Astrocyte (in vitro differentiated cells and primary cell): Measurements from ENCODE around the gene GPER1. TPM values are rescaled to one million over a fixed set of nuclear protein-coding genes. Genes with fewer than 3 reads are reported as not detected.

Experiments used
- DNase-seq: peaks from one replicate; pipeline ENCODE4 v3.0.0-alpha.2; 2010; ENCODE audit warnings: low read depth
- FAIRE-seq: peaks from 2 replicates; lab custom pipeline; 2011; peaks lifted over from hg19 to GRCh38; lab: Jason Lieb, UNC
- H2AFZ ChIP-seq: 2 replicates; pipeline ENCODE4 v1.6.0; 2012; ENCODE audit warnings: low read depth, low read length, inconsistent platforms
- H3K27ac ChIP-seq: 2 replicates; pipeline ENCODE4 v1.5.1; 2011; ENCODE audit warnings: low read depth, low read length, inconsistent platforms
- H3K27me3 ChIP-seq: 2 replicates; pipeline ENCODE4 v1.6.0; 2011; ENCODE audit warnings: low read length, inconsistent platforms; ENCODE audit not compliant: insufficient read depth
- H3K36me3 ChIP-seq: 2 replicates; pipeline ENCODE4 v1.5.1; 2011; ENCODE audit warnings: low read length, inconsistent platforms; ENCODE audit not compliant: insufficient read depth
- H3K4me1 ChIP-seq: 2 replicates; pipeline ENCODE4 v1.5.1; 2011; ENCODE audit warnings: low read length, inconsistent platforms; ENCODE audit not compliant: insufficient read depth
- H3K4me2 ChIP-seq: 2 replicates; pipeline ENCODE4 v1.6.0; 2012; ENCODE audit warnings: low read length, inconsistent platforms
- H3K4me3 ChIP-seq: 2 replicates; pipeline ENCODE4 v1.5.1; 2011; ENCODE audit warnings: low read depth, mild to moderate bottlenecking, low read length, inconsistent platforms; ENCODE audit not compliant: insufficient read depth
- H3K79me2 ChIP-seq: 2 replicates; pipeline ENCODE4 v1.6.0; 2012; ENCODE audit warnings: mild to moderate bottlenecking, low read length, inconsistent platforms; ENCODE audit not compliant: insufficient read depth
- H3K9ac ChIP-seq: 2 replicates; pipeline ENCODE4 v1.6.0; 2012; ENCODE audit warnings: mild to moderate bottlenecking, low read length, inconsistent platforms
- H3K9me3 ChIP-seq: 2 replicates; pipeline ENCODE4 v1.5.1; 2012; ENCODE audit warnings: low read depth, mild to moderate bottlenecking, low read length, inconsistent platforms; ENCODE audit not compliant: insufficient read depth
- H4K20me1 ChIP-seq: 2 replicates; pipeline ENCODE4 v1.6.0; 2012; ENCODE audit warnings: low read length, inconsistent platforms; ENCODE audit not compliant: insufficient read depth
- H3K27ac Mint-ChIP-seq: one replicate; pipeline ENCODE4 v1.8.0; 2021; ENCODE audit warnings: mild to moderate bottlenecking, mixed read lengths; ENCODE audit not compliant: unreplicated experiment
- H3K27me3 Mint-ChIP-seq: one replicate; pipeline ENCODE4 v1.8.0; 2021; ENCODE audit warnings: low read depth, mixed read lengths; ENCODE audit not compliant: unreplicated experiment
- H3K36me3 Mint-ChIP-seq: one replicate; pipeline ENCODE4 v1.8.0; 2021; ENCODE audit warnings: low read depth, mixed read lengths; ENCODE audit not compliant: unreplicated experiment
- H3K4me1 Mint-ChIP-seq: one replicate; pipeline ENCODE4 v1.8.0; 2021; ENCODE audit warnings: low read depth, mixed read lengths; ENCODE audit not compliant: unreplicated experiment
- H3K4me3 Mint-ChIP-seq: one replicate; pipeline ENCODE4 v1.8.0; 2021; ENCODE audit warnings: mild to moderate bottlenecking, moderate library complexity, mixed read lengths; ENCODE audit not compliant: unreplicated experiment
- H3K9me3 Mint-ChIP-seq: one replicate; pipeline ENCODE4 v1.8.0; 2021; ENCODE audit warnings: mild to moderate bottlenecking, mixed read lengths; ENCODE audit not compliant: unreplicated experiment
- EZH2 ChIP-seq: IDR thresholded peaks from 2 replicates; pipeline ENCODE4 v1.6.1; 2012; ENCODE audit warnings: mild to moderate bottlenecking, low read length, inconsistent platforms; ENCODE audit not compliant: insufficient read depth
- total RNA-seq: library from RNA; stranded (reverse); gene quantifications from 2 replicates; pipeline ENCODE4 v1.2.1, GENCODE V29; 2021
- TF ChIP-seq, protein P1 (sequence below): IDR thresholded peaks from 2 replicates; pipeline ENCODE4 v1.5.1; 2011; ENCODE audit warnings: low read depth, mild to moderate bottlenecking, inconsistent platforms, low read length, moderate library complexity; ENCODE audit not compliant: insufficient read depth

Gene GPER1
- total RNA-seq, 1 donor from 2014 or later, result 17.4 TPM

- peaks cover 3% of the 10 kb centered on the region for H3K79me2 ChIP-seq
- no peak overlapping the region for H3K27ac ChIP-seq
- H3K27ac Mint-ChIP-seq, result no peak overlapping the region
- H3K4me1 ChIP-seq, result peaks cover 10% of the 10 kb centered on the region
- H3K9ac ChIP-seq, result no peak overlapping the region
- H3K27me3 ChIP-seq, result no peaks in the 10 kb centered on the region
- H3K36me3 Mint-ChIP-seq, result peaks cover 22% of the 10 kb centered on the region
- no peak overlapping the region for H3K4me2 ChIP-seq
- FAIRE-seq (no peak), DNase-seq (no peak)
- H3K27me3 Mint-ChIP-seq, result no peaks in the 10 kb centered on the region
- no peaks in the 10 kb centered on the region for H3K9me3 Mint-ChIP-seq
- no peaks in the 10 kb centered on the region for H3K4me1 Mint-ChIP-seq
- H4K20me1 ChIP-seq, result peaks cover 53% of the 10 kb centered on the region
- no peaks in the 10 kb centered on the region for H3K9me3 ChIP-seq
- TF ChIP-seq EZH2, result no peak
- TF ChIP-seq, protein P1, sequence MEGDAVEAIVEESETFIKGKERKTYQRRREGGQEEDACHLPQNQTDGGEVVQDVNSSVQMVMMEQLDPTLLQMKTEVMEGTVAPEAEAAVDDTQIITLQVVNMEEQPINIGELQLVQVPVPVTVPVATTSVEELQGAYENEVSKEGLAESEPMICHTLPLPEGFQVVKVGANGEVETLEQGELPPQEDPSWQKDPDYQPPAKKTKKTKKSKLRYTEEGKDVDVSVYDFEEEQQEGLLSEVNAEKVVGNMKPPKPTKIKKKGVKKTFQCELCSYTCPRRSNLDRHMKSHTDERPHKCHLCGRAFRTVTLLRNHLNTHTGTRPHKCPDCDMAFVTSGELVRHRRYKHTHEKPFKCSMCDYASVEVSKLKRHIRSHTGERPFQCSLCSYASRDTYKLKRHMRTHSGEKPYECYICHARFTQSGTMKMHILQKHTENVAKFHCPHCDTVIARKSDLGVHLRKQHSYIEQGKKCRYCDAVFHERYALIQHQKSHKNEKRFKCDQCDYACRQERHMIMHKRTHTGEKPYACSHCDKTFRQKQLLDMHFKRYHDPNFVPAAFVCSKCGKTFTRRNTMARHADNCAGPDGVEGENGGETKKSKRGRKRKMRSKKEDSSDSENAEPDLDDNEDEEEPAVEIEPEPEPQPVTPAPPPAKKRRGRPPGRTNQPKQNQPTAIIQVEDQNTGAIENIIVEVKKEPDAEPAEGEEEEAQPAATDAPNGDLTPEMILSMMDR, result no peak
- H3K36me3 ChIP-seq, result no peaks in the 10 kb centered on the region
- no peak overlapping the region for H2AFZ ChIP-seq
- H3K4me3 Mint-ChIP-seq, result peak overlapping the region; percentile 35
- no peak overlapping the region for H3K4me3 ChIP-seq
These were observed 23.2 kb downstream of the GPER1 start for GRCh38 chr7:1111156-1111555.

DNA sequence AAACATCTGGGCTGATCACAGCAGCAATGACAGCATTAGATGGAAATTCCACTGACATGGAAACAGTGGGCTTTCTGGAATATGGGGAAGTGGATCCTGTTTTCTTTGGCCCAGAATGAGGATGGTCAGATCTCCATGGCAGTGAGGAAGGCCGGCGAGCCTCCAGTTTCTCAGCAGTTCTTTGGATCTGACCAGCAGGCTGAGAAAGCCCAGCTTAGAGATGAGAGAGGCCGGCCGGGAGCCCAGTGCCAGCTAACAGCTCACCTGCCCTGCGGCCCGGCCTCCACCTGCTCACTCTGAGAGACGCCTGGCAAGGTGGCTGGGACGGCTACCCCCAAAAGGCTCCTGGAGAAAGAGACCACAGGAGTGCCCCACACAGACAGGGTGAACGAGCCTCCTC lies 24.2 kb downstream of the GPER1 start:
- FAIRE-seq, result no peak
- H3K9me3 Mint-ChIP-seq, result no peaks in the 10 kb centered on the region
- Histone ChIP-seq H3K4me2 (no peak overlapping the region), H3K4me1 (peaks cover 10% of the 10 kb centered on the region), H4K20me1 (peaks cover 45% of the 10 kb centered on the region), H3K4me3 (no peak overlapping the region), H3K9me3 (no peaks in the 10 kb centered on the region), H3K9ac (no peak overlapping the region), H3K79me2 (peaks cover 3% of the 10 kb centered on the region), H3K27ac (no peak overlapping the region), H3K36me3 (no peaks in the 10 kb centered on the region), H2AFZ (no peak overlapping the region), H3K27me3 (no peaks in the 10 kb centered on the region)
- peaks cover 21% of the 10 kb centered on the region for H3K36me3 Mint-ChIP-seq
- no peak overlapping the region for H3K4me3 Mint-ChIP-seq
- no peak for DNase-seq
- TF ChIP-seq, protein P1, result no peak
- no peak for TF ChIP-seq EZH2
- H3K27ac Mint-ChIP-seq, result no peak overlapping the region
- no peaks in the 10 kb centered on the region for H3K4me1 Mint-ChIP-seq
- H3K27me3 Mint-ChIP-seq, result no peaks in the 10 kb centered on the region

DNA sequence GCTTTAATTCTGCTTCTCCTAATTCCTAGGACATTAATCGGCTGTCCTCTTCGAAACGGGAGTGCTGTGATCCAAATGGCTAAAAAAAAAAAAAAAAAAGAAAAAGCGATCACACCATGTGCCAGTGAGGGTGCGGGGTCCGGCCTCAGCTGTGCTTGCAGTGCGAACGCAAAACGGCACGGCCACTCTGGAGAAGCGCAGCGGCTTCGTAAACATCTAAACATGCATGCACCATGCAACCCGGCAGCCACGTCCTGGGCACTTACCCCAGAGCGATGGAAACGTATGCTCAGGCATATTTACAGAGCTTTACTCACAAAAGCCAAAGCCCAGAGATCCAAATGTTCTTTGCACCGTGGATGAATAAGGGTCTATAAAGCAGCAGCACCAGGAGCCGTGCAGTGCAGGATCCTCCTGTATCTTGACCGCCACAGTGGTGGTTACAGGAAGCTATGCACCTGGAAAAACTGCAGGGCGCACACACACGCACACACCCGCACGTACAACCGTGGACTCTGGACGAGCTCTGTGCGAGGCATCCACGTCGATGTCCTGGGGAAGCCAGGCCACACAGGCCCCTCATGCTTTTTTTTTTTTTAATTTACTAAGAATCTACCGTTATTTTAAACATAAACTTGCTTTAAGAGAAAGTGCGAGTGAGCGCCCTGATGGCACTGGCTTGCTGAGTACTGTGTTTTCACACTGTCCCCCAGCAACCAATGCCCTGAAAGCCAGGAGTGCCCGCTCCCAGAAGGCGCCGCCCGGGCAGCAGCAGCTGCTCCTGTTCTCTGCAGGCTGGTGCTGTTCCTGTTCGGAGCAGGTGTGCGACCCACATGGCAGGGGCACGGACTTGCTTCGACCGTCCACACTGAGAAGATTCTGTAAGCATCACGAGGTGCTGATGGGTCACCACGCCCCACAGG lies 25.0 kb downstream of the GPER1 start:
- no peak overlapping the region for H3K4me2 ChIP-seq
- no peaks in the 10 kb centered on the region for H3K36me3 ChIP-seq
- peaks cover 10% of the 10 kb centered on the region for H3K4me1 ChIP-seq
- H3K27me3 ChIP-seq, result no peaks in the 10 kb centered on the region
- no peak for TF ChIP-seq EZH2
- TF ChIP-seq, protein P1, result no peak
- Mint-ChIP-seq H3K4me3 (no peak overlapping the region), H3K4me1 (no peaks in the 10 kb centered on the region), H3K9me3 (no peaks in the 10 kb centered on the region), H3K27ac (no peak overlapping the region), H3K36me3 (peaks cover 24% of the 10 kb centered on the region), H3K27me3 (no peaks in the 10 kb centered on the region)
- no peak overlapping the region for H2AFZ ChIP-seq
- H3K27ac ChIP-seq, result no peak overlapping the region
- no peak for FAIRE-seq
- DNase-seq, result no peak
- no peaks in the 10 kb centered on the region for H3K9me3 ChIP-seq
- no peak overlapping the region for H3K4me3 ChIP-seq
- peaks cover 3% of the 10 kb centered on the region for H3K79me2 ChIP-seq
- H4K20me1 ChIP-seq, result peaks cover 44% of the 10 kb centered on the region
- H3K9ac ChIP-seq, result no peak overlapping the region
